HG03097 (cell line): ENCODE data around the gene GATA2.

ENCODE experiments used
- ATAC-seq: cut with Tn5 transposase; IDR thresholded peaks from one replicate; pipeline ENCODE4 v1.9.1; 2021; ENCODE audit not compliant: unreplicated experiment, low FRiP score

The GATA2 gene

DNA sequence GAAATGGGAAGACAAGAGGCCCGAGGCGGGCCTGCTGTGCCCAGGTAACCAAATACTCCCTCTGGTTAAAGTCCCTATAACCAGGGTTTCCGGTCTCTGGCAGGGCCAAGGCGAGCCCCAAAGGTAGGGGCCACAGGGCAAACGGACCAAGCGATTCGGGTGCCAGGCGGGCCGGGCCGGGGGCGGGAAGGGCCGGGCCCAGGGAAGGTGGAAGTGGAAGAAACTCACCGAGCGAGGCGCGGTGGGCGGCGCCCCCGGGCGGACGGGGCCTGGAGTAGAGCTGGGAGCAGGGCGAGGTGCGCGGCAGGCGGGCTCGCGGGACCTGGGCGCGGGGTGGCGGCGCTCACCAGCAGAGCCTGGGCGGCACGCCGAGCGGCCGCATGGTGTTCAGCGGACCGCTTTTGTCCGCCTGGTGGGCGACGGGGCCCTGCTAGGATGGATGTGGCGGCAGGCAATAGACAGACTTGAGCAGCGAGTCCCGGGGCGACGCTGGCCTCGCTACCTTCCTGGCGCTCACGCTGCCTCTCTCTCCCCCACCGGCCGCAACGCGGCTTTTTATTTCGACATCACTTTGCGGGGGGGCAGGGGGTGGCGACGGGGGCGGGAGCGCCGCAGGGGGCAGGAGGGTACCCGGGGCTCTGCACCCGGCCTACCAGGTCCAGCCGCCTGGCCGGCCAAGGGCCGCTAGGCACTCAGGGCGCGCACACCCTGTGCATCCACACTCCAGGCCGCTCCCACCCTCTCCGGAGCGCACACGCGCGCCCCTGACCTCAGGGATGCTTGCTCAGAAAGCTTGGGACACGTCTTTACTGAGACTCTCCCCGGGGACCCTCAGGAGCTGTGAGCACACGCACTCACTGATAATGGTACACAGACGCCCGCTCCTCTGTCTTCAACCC lies at the start of gene GATA2:
Gene GATA2, minus strand, starts transcription at position 531 of the 899 bp plus-strand sequence. CDS start 6,170 bp downstream, outside the sequence.
- ATAC-seq: no peak

GRCh38 chr3:128541246-128541645 lies 48.2 kb upstream of the GATA2 start:
- no peak for ATAC-seq

DNA sequence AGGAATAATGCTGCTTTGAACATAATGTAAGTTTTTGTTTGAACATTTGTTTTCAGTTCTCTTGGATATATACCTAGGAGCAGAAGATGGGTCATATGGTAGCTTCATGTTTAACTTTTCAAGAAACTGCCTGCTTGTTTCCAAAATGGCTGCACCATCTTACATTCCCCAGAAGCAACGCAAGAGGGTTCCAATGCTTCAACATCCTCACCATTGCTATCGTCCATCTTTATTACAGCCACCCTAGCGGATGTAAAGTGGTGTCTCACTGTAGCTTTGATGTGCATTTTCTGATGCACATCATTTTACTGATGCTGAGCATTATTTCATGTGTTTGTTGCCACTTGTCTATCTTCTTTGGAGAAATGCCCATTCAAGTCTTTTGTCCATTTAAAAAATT lies 46.4 kb upstream of the GATA2 start:
- ATAC-seq: no peak

GRCh38 chr3:128537091-128537703 lies 44.2 kb upstream of the GATA2 start:
- no peak for ATAC-seq

GRCh38 chr3:128532012-128532983 lies 39.3 kb upstream of the GATA2 start:
- no peak for ATAC-seq

GRCh38 chr3:128524374-128525299 lies 31.6 kb upstream of the GATA2 start:
- ATAC-seq: no peak

DNA sequence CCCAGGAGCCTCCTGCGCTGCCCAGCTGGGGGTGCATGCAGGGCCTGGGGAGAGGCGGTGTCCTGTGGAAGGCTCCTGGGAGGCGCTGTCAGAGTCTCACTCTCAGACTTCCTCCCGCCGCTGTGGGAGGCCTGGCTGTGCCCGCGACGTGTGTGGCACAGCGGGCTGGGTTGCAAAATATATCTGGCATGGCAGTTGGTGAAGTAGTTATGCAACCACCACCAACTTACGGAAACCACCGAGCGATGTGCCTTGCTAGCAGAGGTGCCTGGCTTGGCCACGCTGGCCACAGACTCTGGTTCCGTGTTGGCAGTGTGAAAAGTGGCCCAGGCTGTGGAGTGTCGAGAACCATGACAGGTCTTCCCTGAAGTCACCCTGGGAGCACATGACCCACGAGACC lies 30.6 kb upstream of the GATA2 start:
- ATAC-seq: no peak

GRCh38 chr3:128521715-128522114 lies 28.7 kb upstream of the GATA2 start:
- ATAC-seq: no peak

- ATAC-seq: no peak
These were observed 25.8 kb upstream of the GATA2 start for GRCh38 chr3:128518587-128519490.

DNA sequence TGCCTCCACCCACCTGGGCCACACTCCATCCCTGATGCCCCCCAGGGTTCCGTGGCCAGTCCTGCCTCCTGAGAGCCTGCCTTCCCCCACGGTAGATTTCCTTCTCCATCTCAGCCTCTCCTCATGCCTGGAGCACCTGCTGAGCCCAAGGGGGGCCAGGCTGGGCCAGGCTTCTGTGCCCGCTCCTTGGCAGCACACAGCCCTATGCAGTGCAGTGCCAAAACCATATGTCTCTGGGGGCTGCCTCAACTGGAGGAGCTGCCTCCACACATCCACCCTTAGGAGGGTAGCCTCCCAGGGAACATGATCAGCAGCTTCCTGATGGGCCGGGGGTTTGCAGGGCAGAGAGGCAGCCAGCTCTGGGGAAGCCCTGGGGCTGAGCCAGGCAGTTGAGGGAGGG lies 24.6 kb upstream of the GATA2 start:
- no peak for ATAC-seq

DNA sequence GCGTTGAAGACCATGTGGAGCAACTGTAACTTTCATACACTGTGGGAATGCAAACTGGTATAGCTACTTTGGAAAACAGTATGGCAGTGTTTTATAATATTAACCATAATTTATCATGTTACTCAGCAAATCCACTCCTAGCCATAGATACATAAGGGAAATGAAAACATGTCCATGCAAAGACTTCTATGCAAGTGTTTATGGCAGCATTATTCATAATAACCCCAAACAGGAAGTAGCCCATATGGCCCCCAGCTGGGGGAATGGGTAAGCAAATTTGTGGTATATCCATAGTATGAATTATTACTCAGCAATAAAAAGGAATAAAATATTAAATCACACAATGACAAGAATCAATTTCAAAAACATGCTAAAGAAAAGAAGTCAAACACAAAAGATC lies 23.0 kb upstream of the GATA2 start:
- ATAC-seq: no peak

- no peak for ATAC-seq
These were observed 15.9 kb upstream of the GATA2 start for GRCh38 chr3:128508852-128509251.

DNA sequence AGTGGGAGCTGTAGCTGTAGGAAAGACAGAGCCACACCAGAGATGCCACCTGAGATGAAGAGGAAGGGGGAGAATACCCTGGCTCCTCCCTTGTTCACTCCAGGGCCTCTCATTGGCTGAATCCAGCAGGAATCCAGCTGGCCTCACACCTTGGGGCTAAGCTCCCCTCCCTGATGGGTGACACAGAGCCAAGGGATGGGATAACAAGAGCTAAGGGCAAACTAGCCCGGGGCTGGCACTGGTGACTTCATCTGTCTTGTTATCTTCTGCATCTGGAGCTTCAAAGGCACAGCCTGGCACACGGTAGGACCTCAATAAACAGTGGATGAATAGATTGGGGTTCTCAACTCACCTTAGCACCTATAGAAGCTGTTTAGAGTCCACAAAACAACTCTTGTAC lies 13.8 kb upstream of the GATA2 start:
- ATAC-seq: no peak

DNA sequence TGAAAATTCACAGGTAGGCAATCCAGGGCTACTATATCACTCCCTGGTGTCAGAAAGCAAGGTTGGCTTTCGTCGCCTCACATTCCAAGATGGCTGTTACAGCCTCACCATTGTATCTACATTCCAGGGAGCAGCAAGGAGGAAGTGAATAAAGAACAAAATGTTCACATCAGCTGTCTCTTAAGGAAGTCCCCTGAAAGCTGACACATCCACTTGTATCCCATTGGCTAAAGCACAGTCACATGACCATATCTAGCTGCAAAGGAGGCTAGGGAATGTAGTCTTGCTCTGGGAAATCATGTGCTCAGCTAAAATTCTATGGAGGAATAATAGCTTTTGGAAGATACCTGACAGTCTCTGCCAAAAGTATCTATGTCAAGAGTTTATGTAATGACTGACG lies 12.8 kb upstream of the GATA2 start:
- no peak for ATAC-seq

DNA sequence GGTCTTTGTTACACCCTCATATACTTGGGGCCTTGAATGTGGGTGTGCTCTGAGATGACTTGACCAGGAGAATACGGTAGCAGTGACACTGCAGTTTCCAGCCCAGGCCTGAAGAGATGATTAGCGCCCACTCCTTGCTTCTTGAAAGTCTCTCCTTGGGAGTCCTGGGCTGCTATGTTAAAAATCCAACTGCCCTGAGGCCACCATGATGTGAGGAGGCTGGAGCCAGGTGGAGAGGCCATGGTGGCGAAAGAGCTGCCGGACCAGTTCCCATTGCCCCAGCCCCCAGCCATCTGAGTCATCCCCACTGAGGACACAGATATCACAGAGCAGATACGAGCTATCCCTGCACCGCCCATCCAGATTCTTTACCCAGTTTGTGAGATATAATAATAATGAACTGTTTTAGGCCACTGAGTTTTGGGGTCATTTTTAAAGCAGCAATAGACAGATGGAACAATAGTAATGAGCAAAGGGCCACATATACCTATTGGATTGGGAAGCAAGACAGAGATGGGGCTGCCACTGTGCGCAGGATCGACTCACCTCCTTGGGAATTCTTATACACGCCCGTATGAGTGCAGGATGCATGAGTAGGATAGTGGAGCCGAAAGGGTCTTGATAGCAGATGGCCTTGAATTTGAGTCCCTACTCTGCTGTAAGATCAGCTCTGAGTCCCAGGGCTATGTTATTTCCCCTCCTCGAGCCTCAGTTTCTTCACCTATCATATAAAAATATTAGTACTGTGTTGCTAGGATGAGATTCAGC lies 12.1 kb upstream of the GATA2 start:
- no peak for ATAC-seq

DNA sequence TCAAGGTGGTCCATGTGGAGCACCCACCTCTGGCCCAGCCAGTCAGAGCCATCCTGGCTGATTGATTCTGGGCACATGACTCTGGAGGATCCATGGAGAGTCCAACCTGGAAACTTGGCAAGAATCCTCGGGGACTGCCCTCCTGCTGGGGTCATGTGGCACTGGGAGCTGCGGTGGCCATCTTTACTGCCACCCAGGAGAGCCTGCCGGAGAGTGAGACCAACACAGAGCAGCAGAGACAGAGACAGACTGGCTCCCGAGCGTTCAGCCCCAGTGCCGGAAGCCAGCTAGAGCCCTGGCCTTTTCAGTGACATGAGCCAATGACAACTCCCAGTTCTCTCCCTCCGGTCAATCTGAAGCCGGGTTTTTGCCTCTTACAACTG lies 11.5 kb upstream of the GATA2 start:
- ATAC-seq: no peak

GRCh38 chr3:128503751-128504532 lies 10.9 kb upstream of the GATA2 start:
- no peak for ATAC-seq
